Measurements from ENCODE around the gene PAX4.
"Not testable (repeated sequence)": the region's sequence is repeated elsewhere in the genome, so short reads cannot be mapped to it uniquely, and the experiment has no call there.

Gene PAX4

GRCh38 chr7:127584648-127585043 is 33.3 kb downstream of the PAX4 start:
- DNase-seq = no peak

DNA sequence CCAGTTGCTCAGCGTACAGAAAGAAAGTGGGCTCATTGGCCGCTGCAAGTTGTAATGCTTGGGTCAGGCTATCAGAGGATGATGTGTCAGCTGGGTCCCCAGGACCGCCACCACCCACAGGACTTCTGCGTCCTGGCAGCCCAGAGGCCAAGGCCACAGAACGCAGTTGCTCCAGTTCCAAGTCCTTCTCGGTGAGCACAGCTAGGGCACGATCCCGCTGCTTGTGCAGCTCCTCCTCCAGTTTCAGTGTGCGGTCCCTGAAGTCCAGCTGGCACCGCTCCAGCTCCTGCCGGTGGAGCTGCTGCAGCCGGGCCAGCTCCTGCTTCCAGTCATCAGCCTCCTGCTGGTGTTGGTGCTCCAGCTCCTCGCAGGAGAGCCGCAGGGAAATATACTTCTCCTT is 35.6 kb downstream of the PAX4 start:
- no peak for DNase-seq

DNA sequence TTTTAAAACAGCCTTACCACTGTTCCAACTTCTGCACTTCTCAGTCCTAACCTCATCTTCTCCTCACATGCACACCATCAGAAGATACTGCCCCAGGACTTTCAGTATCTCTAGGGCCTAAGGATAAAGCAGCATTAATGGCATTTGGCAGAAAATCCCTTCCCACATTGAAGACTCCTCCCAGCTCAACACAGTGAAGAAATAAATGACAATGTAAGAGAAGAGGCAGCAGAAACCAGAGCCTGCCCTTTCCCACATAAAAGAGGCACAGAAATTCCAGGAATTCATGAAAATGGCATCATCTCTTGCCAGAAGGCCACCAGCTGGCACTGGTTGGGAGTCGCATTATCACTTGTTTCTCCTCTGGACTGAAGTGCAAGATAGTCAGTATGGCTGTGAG is 36.2 kb downstream of the PAX4 start:
- DNase-seq = no peak

DNA sequence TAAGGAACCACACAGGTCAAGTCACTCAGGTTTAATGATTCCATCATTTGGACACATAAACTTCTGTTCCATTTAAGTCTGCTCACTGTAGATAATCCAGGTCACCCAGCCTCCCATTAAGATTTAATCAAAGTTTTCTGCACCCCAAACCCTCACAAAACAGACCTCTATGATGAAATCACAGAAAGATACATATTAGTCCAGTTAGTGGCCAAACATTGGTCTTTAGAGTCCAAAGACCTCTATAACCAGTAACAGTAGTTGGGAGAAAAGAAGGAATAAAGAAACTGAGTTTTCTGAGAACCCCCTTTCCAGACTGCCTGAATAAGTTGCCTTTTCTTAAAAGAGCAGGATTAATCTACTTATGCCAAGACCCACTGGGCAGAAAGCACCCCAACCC is 37.3 kb downstream of the PAX4 start:
- no peak for DNase-seq

- no peak for DNase-seq
Observed at GRCh38 chr7:127578711-127579275, 39.1 kb downstream of the PAX4 start.

GRCh38 chr7:127578036-127578684 is 39.8 kb downstream of the PAX4 start:
- DNase-seq = no peak

GRCh38 chr7:127571741-127572505 is 46.0 kb downstream of the PAX4 start:
- no peak for DNase-seq

- DNase-seq = not testable (repeated sequence)
Observed at GRCh38 chr7:127568034-127568433, 49.9 kb downstream of the PAX4 start.

- no peak for DNase-seq
Observed at GRCh38 chr7:127566242-127566641, 51.7 kb downstream of the PAX4 start.
